RWPE2 (cell line): ENCODE measurements around the gene C19orf38.
A peak's percentile ranks its signal among the peaks of the same experiment; 100 is the strongest.

Source experiments
- ATAC-seq: fragments of 200-7000 bp; cut with Tn5 transposase; 3 replicates; pipeline ENCODE4 v1.9.1; 2021; ENCODE audit warnings: low read depth
- DNase-seq: peaks from one replicate; pipeline ENCODE4 v3.0.0-alpha.2; 2020; ENCODE audit warnings: low spot score
- H3K27ac ChIP-seq: fragments of 450-650 bp; 2 replicates; pipeline ENCODE4 v1.5.1; 2017; ENCODE audit warnings: mild to moderate bottlenecking; ENCODE audit not compliant: poor library complexity, severe bottlenecking
- H3K27me3 ChIP-seq: fragments of 250-450 bp; sonication (Bioruptor Pico); 2 replicates; pipeline ENCODE4 v1.5.1; 2021; ENCODE audit warnings: mild to moderate bottlenecking, moderate library complexity; ENCODE audit not compliant: insufficient read depth, poor library complexity, severe bottlenecking
- H3K36me3 ChIP-seq: fragments of 250-450 bp; sonication (Bioruptor Pico); 2 replicates; pipeline ENCODE4 v1.5.1; 2020; ENCODE audit warnings: low read depth, mild to moderate bottlenecking, moderate library complexity
- H3K4me1 ChIP-seq: fragments of 250-450 bp; sonication (Bioruptor Pico); 2 replicates; pipeline ENCODE4 v1.5.1; 2021; ENCODE audit warnings: mild to moderate bottlenecking, moderate library complexity; ENCODE audit not compliant: insufficient read depth, poor library complexity, severe bottlenecking
- H3K4me3 ChIP-seq: fragments of 250-450 bp; sonication (Bioruptor Pico); 2 replicates; pipeline ENCODE4 v1.5.1; 2021; ENCODE audit warnings: mild to moderate bottlenecking, moderate library complexity; ENCODE audit not compliant: severe bottlenecking
- H3K9me3 ChIP-seq: fragments of 250-450 bp; sonication (Bioruptor Pico); 2 replicates; pipeline ENCODE4 v1.5.1; 2021; ENCODE audit warnings: mild to moderate bottlenecking, moderate library complexity; ENCODE audit not compliant: severe bottlenecking
- TF ChIP-seq, protein P1 (sequence below): fragments of 450-650 bp; IDR thresholded peaks from one replicate; pipeline ENCODE4 v1.5.1; 2017; ENCODE audit warnings: mild to moderate bottlenecking, moderate library complexity; ENCODE audit not compliant: poor library complexity, severe bottlenecking

The C19orf38 gene

DNA sequence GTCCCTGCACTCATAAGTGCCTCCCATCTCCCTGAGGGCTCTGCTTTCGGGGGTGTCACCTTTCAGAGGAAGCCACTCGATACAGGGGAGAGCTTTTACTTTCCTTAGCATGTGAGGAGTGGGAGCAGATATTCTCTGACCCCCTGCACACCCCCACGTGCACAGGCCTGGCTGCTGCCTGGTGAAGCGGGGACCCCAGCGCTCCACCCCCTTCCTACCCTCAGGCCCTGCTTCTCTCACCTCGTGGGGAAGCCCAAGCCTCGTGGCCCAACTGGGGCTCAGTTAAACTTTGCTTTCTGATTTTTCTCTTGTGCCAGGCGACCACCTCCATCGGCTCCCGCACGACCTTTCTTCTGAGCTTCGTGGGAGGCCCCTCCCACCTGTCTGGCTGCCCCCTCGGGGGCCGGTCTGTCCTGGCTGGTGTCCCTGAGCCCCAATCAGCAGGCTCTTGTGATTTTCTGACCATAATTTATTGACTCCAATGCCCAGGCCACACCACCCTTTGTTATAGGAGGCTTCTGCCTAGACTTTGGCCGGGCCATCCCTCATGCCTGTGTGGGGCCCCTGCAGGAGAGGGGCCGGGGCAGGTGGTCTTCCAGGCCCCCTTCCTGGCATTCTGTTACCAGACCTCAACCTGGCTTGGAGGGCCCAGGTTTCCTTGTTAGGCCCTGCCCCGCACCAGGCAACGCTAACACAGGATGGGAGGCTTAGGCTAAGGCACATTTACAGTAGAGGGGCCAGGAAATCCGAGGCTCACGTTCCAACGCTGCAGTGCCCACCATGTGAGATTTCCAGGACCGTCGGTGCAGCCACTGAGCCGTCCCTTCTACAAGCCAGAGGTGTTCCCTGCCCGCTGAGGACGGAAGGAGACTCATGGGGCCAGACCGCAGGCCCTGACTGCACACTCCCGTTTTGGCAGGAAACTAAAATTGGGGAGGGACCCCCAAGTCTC lies 16.0 kb upstream of the C19orf38 start:
- Histone ChIP-seq H3K27ac (no peak overlapping the region), H3K27me3 (no peaks in the 10 kb centered on the region), H3K4me1 (peaks cover 8% of the 10 kb centered on the region), H3K36me3 (peaks cover 13% of the 10 kb centered on the region), H3K4me3 (no peak overlapping the region), H3K9me3 (no peaks in the 10 kb centered on the region)
- TF ChIP-seq, protein P1, sequence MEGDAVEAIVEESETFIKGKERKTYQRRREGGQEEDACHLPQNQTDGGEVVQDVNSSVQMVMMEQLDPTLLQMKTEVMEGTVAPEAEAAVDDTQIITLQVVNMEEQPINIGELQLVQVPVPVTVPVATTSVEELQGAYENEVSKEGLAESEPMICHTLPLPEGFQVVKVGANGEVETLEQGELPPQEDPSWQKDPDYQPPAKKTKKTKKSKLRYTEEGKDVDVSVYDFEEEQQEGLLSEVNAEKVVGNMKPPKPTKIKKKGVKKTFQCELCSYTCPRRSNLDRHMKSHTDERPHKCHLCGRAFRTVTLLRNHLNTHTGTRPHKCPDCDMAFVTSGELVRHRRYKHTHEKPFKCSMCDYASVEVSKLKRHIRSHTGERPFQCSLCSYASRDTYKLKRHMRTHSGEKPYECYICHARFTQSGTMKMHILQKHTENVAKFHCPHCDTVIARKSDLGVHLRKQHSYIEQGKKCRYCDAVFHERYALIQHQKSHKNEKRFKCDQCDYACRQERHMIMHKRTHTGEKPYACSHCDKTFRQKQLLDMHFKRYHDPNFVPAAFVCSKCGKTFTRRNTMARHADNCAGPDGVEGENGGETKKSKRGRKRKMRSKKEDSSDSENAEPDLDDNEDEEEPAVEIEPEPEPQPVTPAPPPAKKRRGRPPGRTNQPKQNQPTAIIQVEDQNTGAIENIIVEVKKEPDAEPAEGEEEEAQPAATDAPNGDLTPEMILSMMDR: no peak
- ATAC-seq (no peak), DNase-seq (no peak)

DNA sequence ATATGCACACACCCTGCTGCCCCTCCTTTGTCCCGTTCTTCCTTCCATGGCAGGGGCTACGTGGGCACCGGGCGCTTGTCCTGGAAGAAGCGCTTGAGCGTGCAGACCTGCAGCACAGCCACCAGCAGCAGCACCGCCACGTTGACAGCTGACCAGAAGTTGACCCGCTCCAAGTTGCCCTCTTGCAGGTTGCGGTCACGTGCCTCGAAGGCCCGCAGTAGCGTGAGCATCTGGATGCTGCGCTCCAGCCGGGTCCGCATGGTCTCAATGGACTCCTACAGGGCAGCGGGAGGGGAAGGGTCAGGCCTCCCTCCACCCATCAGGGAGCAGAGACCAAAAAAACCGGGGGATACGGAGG lies 15.3 kb upstream of the C19orf38 start:
- H3K27ac ChIP-seq: no peak overlapping the region
- no peaks in the 10 kb centered on the region for H3K9me3 ChIP-seq
- peaks cover 8% of the 10 kb centered on the region for H3K4me1 ChIP-seq
- no peak for ATAC-seq
- no peak overlapping the region for H3K4me3 ChIP-seq
- TF ChIP-seq, protein P1: no peak
- peaks cover 13% of the 10 kb centered on the region for H3K36me3 ChIP-seq
- DNase-seq: no peak
- no peaks in the 10 kb centered on the region for H3K27me3 ChIP-seq

DNA sequence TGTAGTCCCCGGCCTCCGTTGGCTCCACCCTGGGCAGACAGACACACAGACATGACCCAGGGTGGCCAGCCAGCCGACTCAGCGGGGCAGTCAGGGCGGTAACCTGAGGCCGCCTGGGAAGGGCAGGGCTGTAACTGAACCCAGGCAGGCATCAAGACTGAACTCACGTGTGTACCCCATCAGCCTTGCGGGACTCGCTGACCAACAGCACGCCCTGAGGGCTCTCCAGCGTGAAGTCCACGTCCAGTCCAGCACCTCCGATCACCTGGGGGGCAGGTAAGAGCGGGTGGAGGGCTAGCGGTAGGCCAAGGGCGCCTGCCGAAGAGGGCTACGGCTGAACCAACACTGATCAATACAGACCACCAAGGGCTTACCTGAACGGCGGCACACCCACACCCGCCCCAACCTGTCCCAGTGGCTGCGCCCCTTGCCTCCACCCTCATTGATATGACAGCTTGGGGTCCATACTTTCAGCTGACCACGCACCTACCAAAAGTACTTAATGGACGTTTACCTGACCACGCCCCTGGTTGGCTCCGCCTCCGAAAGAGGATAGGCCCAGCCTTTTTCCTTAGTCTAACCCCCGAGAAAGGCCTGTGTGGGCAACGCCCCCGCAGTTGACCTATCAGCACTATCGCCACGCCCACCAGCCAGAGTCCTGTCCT lies 13.0 kb upstream of the C19orf38 start:
- peaks cover 13% of the 10 kb centered on the region for H3K36me3 ChIP-seq
- TF ChIP-seq, protein P1: no peak
- ATAC-seq: no peak; the same call in 2 of the 3 replicates

DNA sequence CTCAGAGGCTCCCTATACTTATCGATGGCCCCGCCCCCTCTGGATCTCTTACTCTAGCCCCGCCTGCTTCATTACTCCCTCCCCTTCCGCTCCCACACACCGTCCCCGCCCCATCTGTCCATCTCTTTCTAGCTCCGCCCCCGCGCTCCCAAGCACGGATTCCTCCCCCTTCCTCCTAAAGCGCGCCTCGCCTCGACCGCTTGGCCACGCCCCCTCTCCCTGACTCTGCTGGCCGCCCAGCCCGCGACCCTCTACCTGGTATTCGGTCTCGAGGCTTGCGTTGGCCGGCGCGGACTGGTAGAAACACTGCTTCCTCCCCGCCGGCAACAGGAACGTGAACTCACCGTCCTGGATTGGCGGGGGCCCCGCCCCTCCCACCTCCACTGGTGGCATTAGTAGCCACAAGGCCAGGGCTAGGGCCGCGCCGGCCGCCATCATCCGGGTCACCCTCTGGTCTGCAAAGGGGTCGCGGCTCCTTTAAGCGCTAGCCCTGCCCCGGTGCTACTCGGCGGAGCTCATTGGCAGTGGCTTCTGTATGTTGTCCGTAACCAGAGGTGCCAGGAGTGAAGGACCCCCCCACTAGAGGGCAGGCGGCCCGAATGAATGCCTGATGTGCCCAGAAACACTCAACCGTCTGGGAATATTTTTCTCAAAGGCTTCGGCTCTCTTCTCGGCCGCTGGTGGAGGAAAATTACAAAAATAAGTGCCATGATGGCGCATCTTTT lies 12.3 kb upstream of the C19orf38 start, which contains the start of gene TMED1:
Gene TMED1, minus strand, starts transcription at position 459 of the 725 bp plus-strand sequence. Its CDS starts 21 bp downstream, at position 438.
- peak; percentile 98 for DNase-seq
- H3K4me3 ChIP-seq: peak within 1 kb of the TSS; percentile 74
- H3K27me3 ChIP-seq: no peaks in the 10 kb centered on the region
- H3K4me1 ChIP-seq: peaks cover 8% of the 10 kb centered on the region
- TF ChIP-seq, protein P1: no peak
- peak within 1 kb of the TSS; percentile 85 for H3K27ac ChIP-seq
- H3K9me3 ChIP-seq: no peaks in the 10 kb centered on the region
- H3K36me3 ChIP-seq: peaks cover 13% of the 10 kb centered on the region
- ATAC-seq: peak; percentile 90

More for the DNA sequence above, 13.0 kb upstream of the C19orf38 start:
- Histone ChIP-seq H3K4me3 (peak overlapping the region; percentile 74), H3K27me3 (no peaks in the 10 kb centered on the region), H3K4me1 (peaks cover 8% of the 10 kb centered on the region), H3K9me3 (no peaks in the 10 kb centered on the region), H3K27ac (peak overlapping the region; percentile 85)
- peak; percentile 100 for DNase-seq
